ENCODE measurements around the gene ERP29. TPM values are rescaled to one million over a fixed set of nuclear protein-coding genes. Genes with fewer than 3 reads are reported as not detected.

The ERP29 gene
- total and polyA plus RNA-seq, 2 of the 13 experiments (the other 11 are each of a cell fraction or from before 2014, with no cell fraction given), result 111 to 147 TPM

DNA sequence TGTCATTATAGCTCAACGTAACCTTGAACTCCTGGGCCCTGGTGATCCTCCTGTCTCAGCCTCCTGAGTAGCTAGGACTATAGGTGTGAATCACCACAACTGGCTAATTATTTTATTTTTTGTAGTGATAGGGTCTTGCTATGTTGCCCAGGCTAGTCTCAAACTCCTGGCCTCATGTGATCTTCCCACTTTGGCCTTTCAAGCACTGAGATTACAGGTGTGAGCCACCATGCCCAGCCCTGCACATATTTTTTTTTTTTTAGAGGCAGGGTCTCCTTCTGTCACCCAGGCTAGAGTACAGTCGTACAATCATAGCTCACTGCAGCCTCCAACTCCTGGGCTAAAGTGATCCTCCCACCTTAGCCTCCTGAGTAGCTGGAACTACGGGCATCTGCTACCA lies 9.2 kb upstream of the ERP29 start (continued):
- TF ChIP-seq, protein P1, sequence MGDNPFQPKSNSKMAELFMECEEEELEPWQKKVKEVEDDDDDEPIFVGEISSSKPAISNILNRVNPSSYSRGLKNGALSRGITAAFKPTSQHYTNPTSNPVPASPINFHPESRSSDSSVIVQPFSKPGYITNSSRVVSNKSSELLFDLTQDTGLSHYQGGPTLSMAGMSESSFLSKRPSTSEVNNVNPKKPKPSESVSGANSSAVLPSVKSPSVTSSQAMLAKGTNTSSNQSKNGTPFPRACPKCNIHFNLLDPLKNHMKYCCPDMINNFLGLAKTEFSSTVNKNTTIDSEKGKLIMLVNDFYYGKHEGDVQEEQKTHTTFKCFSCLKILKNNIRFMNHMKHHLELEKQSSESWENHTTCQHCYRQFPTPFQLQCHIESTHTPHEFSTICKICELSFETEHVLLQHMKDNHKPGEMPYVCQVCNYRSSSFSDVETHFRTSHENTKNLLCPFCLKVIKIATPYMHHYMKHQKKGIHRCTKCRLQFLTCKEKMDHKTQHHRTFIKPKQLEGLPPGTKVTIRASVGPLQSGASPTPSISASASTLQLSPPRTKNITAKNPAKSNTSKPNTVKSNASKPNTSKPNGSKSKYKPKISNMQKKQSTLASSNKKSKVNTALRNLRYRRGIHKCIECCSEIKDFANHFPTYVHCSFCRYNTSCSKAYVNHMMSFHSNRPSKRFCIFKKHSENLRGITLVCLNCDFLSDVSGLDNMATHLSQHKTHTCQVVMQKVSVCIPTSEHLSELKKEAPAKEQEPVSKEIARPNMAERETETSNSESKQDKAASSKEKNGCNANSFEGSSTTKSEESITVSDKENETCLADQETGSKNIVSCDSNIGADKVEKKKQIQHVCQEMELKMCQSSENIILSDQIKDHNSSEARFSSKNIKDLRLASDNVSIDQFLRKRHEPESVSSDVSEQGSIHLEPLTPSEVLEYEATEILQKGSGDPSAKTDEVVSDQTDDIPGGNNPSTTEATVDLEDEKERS (CRISPR knock-in tag; IDR thresholded peaks at IDR 0.05), result no peak

DNA sequence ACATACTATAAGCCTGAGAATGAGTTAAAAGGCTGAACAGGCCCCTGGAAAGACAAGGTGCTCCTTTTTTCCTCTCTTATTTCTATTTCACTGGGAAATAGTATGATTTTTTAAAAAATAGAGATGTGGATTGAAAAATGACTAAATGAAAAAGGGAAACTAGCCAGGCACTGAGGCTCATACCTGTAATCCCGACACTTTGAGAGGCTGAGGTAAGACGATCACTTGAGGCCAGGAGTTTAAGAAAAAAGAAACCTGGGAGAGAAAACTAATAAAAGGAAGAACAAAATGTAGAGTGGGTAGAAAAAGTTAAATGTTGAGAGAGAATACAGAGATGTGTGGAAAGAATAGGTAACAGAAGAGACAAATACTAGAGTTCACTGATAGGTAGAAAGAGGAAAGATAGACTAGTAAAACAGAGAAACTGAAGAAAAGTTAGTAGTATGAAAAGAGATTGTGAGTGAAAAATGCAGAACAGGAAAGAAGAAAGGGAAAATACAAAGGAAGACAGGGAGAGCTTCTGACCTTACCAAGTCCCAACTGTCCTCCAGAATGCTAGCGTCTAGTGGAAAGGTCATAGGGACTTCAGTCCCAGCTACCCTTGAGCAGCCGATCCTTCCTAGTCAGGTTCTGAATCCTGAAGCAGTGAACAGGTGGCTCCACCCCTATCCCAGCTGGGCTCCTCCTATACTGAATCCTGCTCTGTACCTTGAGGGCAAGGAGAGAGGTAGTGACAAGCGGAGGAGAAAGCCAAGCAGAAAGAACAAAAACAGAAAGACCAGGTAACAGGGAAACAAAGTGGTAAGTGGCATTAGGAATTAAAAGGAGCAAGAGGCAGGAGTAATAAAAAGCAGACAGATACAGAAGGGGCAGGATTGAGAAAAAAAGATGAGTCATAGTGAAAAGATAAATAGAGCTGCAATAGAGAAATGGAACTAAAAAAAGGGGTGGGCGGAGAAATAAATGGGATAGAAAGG lies 7.5 kb upstream of the ERP29 start:
- Histone ChIP-seq H3K4me2 (ENCODE audit: low read depth, low read length) (no peak overlapping the region), H4K20me1 (ENCODE audit: insufficient read depth, low read length) (no peaks in the 10 kb centered on the region), H3K36me3 (replicated peaks in 1 of 2; ENCODE audit: control insufficient read depth in 1 of 2, insufficient read depth in 2 of 2, low read length in 2 of 2) (0 out of 5 replicates have a peak, but pooled peaks cover 0 to 3% of the 10 kb centered on the region in 2 experiments), H3K27ac (ENCODE audit: extremely low read length, insufficient read depth, low read length) (no peak overlapping the region), H3K4me1 (ENCODE audit: insufficient read depth, low read length) (peaks cover 14% of the 10 kb centered on the region), H2AFZ (ENCODE audit: low read length) (no peak overlapping the region), H3K4me3 (replicated peaks in 1 of 3; ENCODE audit: insufficient read depth in 1 of 3, low read depth in 2 of 3, low read length in 3 of 3) (no peak overlapping the region), H3K79me2 (ENCODE audit: insufficient read depth, low read length) (no peaks in the 10 kb centered on the region), H3K9me3 (ENCODE audit: low read length) (no peaks in the 10 kb centered on the region), H3K27me3 (ENCODE audit: control insufficient read depth in 1 of 2, insufficient read depth in 2 of 2, low read length in 2 of 2) (no peaks in the 10 kb centered on the region; a peak in 1 of 5 replicates), H3K9ac (ENCODE audit: insufficient read depth, low read depth, low read length) (no peak overlapping the region)
- FAIRE-seq (no peak), DNase-seq (ENCODE audit: low spot score) (no peak), ATAC-seq (peak; percentile 57)
- ChIA-PET POLR2A (interaction anchor here (1.2 kb wide), 1 partner anchor 8 kb away, joined by 7 read pairs; the partner anchor contains the start of genes ERP29 and TMEM116), CTCF (ENCODE audit: low intra/inter-chr PET ratio, low total read pairs) (no interaction called here)
- in situ Hi-C loops (cut with HindIII; ENCODE audit: extremely low pct_ligation_motif_present, low pct_unique_long_range_greater_than_20kb), result no loop called here
- intact Hi-C loops (cut with micrococcal nuclease; ENCODE audit: unreplicated experiment), result no loop called here
- WGBS (ENCODE audit: low lambda C conversion rate), result 84% methylated on average over 6 of the region's 6 CpGs
- no TSS peak for BruUV-seq (replicated peaks)
- no peak for TF ChIP-seq ZNF10 (CRISPR knock-in tag; IDR thresholded peaks at IDR 0.05; ENCODE audit: borderline replicate concordance, low read depth)
- no peak for TF ChIP-seq SALL2 (CRISPR knock-in tag; IDR thresholded peaks at IDR 0.05)
- TF ChIP-seq FOSL2 (CRISPR knock-in tag; IDR thresholded peaks at IDR 0.05), result 0 out of 2 replicates have a peak, but pooled peaks have one; percentile 13
- no peak for TF ChIP-seq RARG (CRISPR knock-in tag; IDR thresholded peaks at IDR 0.05; ENCODE audit: low read depth)
- no peak for TF ChIP-seq FOXJ3 (CRISPR knock-in tag; IDR thresholded peaks at IDR 0.05; ENCODE audit: borderline replicate concordance)
- TF ChIP-seq, protein P2, sequence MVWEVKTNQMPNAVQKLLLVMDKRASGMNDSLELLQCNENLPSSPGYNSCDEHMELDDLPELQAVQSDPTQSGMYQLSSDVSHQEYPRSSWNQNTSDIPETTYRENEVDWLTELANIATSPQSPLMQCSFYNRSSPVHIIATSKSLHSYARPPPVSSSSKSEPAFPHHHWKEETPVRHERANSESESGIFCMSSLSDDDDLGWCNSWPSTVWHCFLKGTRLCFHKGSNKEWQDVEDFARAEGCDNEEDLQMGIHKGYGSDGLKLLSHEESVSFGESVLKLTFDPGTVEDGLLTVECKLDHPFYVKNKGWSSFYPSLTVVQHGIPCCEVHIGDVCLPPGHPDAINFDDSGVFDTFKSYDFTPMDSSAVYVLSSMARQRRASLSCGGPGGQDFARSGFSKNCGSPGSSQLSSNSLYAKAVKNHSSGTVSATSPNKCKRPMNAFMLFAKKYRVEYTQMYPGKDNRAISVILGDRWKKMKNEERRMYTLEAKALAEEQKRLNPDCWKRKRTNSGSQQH (CRISPR knock-in tag; IDR thresholded peaks at IDR 0.05; ENCODE audit: low read depth), result no peak
- TF ChIP-seq BORCS8-MEF2B (CRISPR knock-in tag; IDR thresholded peaks at IDR 0.05), result no peak
- no peak for TF ChIP-seq MEIS1 (CRISPR knock-in tag; IDR thresholded peaks at IDR 0.05; ENCODE audit: borderline replicate concordance)
- TF ChIP-seq, protein P3, sequence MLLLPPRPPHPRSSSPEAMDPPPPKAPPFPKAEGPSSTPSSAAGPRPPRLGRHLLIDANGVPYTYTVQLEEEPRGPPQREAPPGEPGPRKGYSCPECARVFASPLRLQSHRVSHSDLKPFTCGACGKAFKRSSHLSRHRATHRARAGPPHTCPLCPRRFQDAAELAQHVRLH (CRISPR knock-in tag; IDR thresholded peaks at IDR 0.05; ENCODE audit: borderline replicate concordance, low read depth), result no peak
- TF ChIP-seq, protein P4, sequence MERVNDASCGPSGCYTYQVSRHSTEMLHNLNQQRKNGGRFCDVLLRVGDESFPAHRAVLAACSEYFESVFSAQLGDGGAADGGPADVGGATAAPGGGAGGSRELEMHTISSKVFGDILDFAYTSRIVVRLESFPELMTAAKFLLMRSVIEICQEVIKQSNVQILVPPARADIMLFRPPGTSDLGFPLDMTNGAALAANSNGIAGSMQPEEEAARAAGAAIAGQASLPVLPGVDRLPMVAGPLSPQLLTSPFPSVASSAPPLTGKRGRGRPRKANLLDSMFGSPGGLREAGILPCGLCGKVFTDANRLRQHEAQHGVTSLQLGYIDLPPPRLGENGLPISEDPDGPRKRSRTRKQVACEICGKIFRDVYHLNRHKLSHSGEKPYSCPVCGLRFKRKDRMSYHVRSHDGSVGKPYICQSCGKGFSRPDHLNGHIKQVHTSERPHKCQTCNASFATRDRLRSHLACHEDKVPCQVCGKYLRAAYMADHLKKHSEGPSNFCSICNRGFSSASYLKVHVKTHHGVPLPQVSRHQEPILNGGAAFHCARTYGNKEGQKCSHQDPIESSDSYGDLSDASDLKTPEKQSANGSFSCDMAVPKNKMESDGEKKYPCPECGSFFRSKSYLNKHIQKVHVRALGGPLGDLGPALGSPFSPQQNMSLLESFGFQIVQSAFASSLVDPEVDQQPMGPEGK (CRISPR knock-in tag; IDR thresholded peaks at IDR 0.05), result no peak
- 0 out of 2 replicates have a peak, but pooled peaks have one; percentile 14 for TF ChIP-seq NFE2L2 (IDR thresholded peaks at IDR 0.05; ENCODE audit: low read length)
- no peak for TF ChIP-seq ZBTB20 (CRISPR knock-in tag; IDR thresholded peaks at IDR 0.05; ENCODE audit: borderline replicate concordance, low read depth)
